Muscle layer of duodenum (tissue), 2 donors: ENCODE data around the gene OR2F1.

ENCODE experiments used
- H3K27ac ChIP-seq: one replicate; pipeline ENCODE4 v1.7.0; 2013; ENCODE audit warnings: mild to moderate bottlenecking, low read length
- H3K27me3 ChIP-seq: one replicate; pipeline ENCODE4 v1.7.0; 2013; ENCODE audit warnings: low read depth, mild to moderate bottlenecking, control low read depth, low read length
- H3K36me3 ChIP-seq, 2 donors: one replicate each; pipeline ENCODE4 v1.7.0; 2013; ENCODE audit warnings: low read length in 2 of 2, control low read depth in 1 of 2, mild to moderate bottlenecking in 1 of 2; ENCODE audit not compliant: insufficient read depth in 2 of 2, control insufficient read depth in 1 of 2
- H3K4me1 ChIP-seq, 2 donors: one replicate each; pipeline ENCODE4 v1.7.0; 2013; ENCODE audit warnings: low read length in 2 of 2, mild to moderate bottlenecking in 2 of 2, control low read depth in 1 of 2, moderate library complexity in 1 of 2; ENCODE audit not compliant: insufficient read depth in 2 of 2, control insufficient read depth in 1 of 2
- H3K4me3 ChIP-seq, 2 donors: one replicate each; pipeline ENCODE4 v1.7.0; 2013; ENCODE audit warnings: low read length in 2 of 2, low read depth in 1 of 2, mild to moderate bottlenecking in 1 of 2
- H3K9me3 ChIP-seq, 2 donors: one replicate each; pipeline ENCODE4 v1.7.0; 2013; ENCODE audit warnings: low read length in 2 of 2, control low read depth in 1 of 2, mild to moderate bottlenecking in 1 of 2; ENCODE audit not compliant: control insufficient read depth in 1 of 2
- donor health status: healthy.

Gene OR2F1

DNA sequence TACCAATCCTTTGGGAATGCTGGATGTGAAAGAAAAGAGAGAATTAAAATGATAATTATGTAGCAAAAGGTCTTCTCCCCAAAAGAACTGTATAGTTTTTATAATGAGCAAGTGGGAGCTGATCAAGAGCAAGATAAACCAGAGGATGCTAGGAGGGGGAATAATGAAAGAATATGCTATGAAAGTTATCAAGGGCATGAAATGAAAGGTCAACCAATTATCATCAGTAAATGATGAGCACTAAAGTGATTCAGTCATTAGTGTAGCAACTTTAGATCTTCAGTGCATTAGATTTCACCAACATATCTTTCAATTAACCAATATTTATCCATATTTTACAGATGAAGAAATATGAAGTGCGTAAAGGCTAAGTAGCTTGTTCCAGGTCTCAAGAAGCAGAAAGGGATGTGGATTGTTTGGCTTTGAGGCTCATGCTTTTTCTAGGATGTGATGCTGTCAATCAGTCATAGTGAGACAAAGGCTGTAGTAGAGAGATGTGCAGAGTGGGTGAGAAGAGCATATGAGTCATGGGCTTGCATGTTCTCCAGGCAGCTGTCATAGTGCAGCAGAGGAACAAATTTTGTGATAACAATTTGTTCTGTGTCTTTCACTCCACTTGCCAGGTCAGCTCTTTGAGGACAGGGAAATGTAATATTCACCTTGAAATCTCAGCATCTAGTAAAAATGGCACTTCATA is 25.3 kb upstream of the OR2F1 start:
- Histone ChIP-seq H3K9me3 (no peaks in the 10 kb centered on the region), H3K36me3 (no peaks in the 10 kb centered on the region), H3K27me3 (no peaks in the 10 kb centered on the region), H3K4me1 (no peaks in the 10 kb centered on the region), H3K27ac (no peak overlapping the region), H3K4me3 (no peak overlapping the region)

DNA sequence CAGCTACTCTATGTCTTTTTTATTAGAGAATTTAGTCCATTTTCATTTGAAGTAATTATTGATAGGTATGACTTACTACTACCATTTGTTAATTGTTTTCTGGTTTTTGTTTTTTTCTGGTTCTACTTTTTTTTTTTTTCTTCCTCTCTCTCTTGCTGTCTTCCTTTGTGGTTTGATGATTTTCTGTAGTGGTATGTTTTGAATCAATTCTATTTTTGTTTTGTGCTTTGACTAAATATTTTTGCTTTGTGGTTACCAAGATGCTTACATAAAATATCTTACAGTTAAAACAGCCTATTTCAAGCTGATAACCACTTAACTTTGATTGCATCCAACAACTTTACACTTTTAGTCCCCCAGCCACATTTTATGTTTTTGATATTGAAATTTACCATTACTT is 22.9 kb upstream of the OR2F1 start:
- Histone ChIP-seq H3K27ac (no peak overlapping the region), H3K4me1 (no peaks in the 10 kb centered on the region), H3K36me3 (no peaks in the 10 kb centered on the region)

DNA sequence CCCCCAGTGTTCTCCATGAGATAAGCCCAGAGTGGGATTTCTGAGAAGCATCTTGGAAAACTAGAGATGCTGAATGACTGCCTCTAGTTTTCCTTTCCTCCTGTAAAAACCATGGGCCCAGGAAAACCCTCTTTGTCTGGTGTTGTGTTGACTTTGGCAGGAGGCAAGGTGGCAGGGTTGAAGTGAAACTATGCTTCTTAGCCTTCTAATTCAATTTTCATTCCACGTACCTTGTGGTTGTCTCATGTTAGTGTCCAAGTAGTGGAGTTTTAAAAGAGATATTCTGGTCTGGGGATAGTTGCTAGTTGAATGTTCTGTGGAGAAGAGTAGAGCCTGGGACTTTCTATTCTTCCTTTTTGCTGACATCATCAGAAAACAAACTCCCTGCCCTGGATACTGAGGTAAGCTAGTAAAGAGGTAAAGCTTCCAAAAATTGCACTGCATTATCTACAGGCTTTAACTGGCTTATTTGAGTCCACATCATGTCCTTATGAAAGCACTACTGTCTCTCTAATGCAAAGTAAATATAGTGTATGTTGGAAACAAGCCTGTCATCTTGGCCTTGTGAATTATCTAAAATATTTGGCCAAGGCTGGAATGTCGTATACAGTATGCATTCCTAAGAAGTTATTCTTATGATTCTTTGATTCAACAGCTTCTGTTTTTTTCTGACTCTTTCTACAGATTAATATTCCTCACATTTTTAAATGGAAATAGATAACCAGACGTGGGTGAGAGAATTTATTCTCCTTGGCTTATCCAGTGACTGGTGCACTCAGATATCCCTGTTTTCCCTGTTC is 19.9 kb upstream of the OR2F1 start, which contains the start of gene OR2F2:
TSS of gene OR2F2 (plus strand) at position 708 of the 800 bp plus-strand sequence. CDS start at position 708, 0 bp downstream.
- Histone ChIP-seq H3K9me3 (no peaks in the 10 kb centered on the region), H3K4me1 (no peaks in the 10 kb centered on the region), H3K27ac (no peak within 1 kb of the TSS), H3K27me3 (no peaks in the 10 kb centered on the region), H3K36me3 (no peaks in the 10 kb centered on the region), H3K4me3 (no peak within 1 kb of the TSS)

More for the DNA sequence above, 22.9 kb upstream of the OR2F1 start:
- H3K27me3 ChIP-seq, result no peaks in the 10 kb centered on the region
- H3K4me3 ChIP-seq, result no peak overlapping the region
- no peaks in the 10 kb centered on the region for H3K9me3 ChIP-seq

DNA sequence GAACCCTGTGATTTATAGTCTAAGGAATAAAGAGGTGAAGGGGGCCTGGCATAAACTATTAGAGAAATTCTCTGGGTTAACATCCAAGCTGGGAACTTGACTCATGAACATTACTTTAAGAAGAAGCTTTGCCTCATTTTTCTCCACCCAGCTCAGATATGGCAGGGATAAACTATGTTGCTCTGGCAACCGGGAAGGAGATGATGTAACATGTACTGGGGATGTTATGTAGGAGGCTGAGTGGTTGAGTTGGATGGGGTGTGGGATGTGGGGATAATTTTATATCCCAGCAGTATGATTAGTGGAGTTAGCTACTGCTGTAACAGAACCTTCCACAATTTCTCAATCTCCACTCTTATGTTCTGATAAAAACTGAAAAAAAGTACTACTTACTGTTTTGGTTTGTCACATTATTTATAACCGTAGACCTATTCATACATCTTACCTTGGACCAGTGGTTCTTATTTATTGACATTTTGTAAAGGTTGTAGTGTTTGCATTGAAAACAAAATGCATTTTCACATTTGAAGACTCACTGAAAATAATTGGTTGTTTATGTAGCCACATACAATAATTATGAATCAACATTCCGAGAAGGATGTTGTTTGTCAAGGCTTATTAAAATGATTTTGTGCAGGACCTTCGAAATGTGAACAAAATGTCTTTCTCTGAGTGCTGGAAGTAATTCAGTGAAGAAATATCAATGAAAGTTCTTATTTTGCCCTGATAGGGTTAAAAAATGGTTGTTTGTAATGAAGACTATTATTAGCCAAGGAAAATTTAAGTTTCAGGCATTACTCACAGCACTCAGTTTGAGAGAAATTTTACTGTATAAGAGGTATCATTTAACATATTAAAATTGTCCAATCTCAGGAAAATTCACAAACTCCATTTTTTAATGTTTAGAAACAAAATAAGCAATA is 18.3 kb upstream of the OR2F1 start:
- Histone ChIP-seq H3K27me3 (no peaks in the 10 kb centered on the region), H3K4me1 (no peaks in the 10 kb centered on the region), H3K9me3 (no peaks in the 10 kb centered on the region), H3K4me3 (no peak overlapping the region), H3K27ac (no peak overlapping the region), H3K36me3 (no peaks in the 10 kb centered on the region)

DNA sequence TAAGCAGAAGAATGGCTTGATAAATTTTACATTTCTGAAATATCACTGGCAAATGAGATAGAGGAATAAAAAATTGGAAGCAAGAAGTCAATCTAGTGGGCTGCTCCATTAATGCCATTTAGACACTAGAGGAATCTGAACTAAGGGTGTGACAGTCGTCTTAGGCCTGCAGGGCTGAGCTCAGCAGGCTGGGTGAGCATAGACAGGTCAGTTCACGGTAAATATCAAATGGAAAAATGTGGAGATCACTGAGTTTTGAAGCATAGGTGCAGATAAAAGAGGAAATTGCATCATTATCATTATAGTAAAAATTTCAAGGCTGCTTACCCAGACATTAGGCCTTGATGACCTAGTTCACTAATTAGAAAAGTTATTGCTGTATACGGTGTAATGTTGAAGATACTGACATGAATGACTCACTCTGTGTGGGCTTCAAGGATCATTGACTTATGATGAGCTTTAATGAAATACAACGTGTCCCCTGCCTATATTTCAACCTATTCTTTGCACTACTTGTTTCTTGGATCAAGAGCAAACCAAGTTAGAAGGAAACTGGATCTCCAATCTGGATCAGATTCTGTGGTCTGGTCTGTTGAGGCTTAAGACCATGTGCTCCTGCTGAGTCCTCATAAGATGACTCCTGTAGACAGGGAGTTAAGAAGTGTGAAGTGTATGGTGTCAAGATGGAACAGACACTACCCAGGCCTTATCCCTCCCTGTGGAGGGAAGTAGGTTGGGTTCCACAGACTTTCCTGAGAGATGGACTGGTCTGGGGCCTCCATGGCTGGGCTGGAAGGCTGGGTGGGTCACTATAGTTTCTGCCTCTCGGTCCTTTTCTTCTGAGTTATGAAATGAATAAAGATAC is 16.0 kb upstream of the OR2F1 start:
- H3K4me1 ChIP-seq, result no peaks in the 10 kb centered on the region
- H3K4me3 ChIP-seq, result no peak overlapping the region
- no peaks in the 10 kb centered on the region for H3K36me3 ChIP-seq
- no peaks in the 10 kb centered on the region for H3K9me3 ChIP-seq
- H3K27ac ChIP-seq, result no peak overlapping the region
- H3K27me3 ChIP-seq, result no peaks in the 10 kb centered on the region

DNA sequence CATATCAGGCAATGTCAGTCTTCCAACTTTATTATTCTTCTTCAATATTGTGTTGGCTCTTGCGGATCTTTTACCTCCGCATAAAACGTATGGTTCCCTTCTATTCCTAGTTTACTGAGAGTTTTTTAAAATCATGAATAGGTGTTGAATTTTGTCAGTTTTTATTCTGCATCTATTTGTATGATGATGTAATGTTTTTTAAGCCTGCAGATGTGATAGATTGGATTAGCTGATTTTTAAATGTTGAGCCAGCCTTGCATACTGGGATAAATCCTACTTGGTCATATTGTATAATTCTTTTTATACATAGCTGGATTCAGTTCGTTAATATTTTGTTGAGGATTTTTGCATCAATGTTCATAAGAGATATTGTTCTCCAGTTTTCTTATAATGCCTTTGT is 9.2 kb upstream of the OR2F1 start:
- Histone ChIP-seq H3K9me3 (no peaks in the 10 kb centered on the region), H3K27ac (no peak overlapping the region), H3K4me1 (no peaks in the 10 kb centered on the region), H3K36me3 (no peaks in the 10 kb centered on the region), H3K4me3 (no peak overlapping the region), H3K27me3 (no peaks in the 10 kb centered on the region)

DNA sequence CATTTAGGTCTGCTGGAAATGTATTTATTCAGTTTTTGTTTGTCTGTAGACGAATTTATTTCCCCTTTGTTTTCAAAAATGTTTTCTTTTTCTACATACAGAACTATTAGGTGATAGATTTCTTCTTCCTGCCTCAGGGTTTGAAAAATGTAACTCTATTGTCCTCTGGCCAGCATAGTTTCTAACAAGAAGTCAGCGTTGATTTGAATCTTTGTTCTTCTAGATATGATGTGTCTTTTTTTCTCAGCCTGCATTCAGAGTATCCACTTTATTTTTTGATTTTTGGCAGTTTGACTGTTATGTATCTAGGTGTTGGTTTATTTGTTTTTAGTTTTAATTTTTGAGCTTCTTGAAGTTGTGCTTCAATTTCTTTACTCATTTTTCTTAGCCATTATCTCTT is 7.5 kb upstream of the OR2F1 start:
- Histone ChIP-seq H3K4me3 (no peak overlapping the region), H3K9me3 (no peaks in the 10 kb centered on the region), H3K27ac (no peak overlapping the region), H3K36me3 (no peaks in the 10 kb centered on the region), H3K4me1 (no peaks in the 10 kb centered on the region), H3K27me3 (no peaks in the 10 kb centered on the region)

DNA sequence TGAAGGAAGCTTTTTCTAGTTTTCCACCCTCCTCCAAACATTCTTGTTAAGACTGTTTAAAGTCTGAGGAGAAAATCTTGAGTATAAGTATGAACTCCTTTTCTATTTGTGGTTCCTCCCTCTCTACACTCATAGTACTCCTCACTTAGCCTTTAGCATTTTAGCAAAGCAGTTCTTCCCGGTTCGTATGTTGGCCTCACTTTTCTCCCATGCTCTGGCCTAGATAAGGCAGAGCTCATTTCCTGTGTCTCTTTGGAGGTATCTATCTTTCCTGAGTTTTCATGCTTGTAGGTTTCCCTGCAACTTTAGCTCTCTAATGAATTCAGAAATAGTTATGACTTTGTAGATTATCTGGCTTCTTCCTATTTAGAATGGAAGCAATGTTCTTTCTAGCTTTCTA is 5.9 kb upstream of the OR2F1 start:
- H3K27me3 ChIP-seq, result no peaks in the 10 kb centered on the region
- no peaks in the 10 kb centered on the region for H3K36me3 ChIP-seq
- H3K9me3 ChIP-seq, result no peaks in the 10 kb centered on the region
- H3K4me3 ChIP-seq, result no peak overlapping the region
- H3K27ac ChIP-seq, result no peak overlapping the region
- no peaks in the 10 kb centered on the region for H3K4me1 ChIP-seq

DNA sequence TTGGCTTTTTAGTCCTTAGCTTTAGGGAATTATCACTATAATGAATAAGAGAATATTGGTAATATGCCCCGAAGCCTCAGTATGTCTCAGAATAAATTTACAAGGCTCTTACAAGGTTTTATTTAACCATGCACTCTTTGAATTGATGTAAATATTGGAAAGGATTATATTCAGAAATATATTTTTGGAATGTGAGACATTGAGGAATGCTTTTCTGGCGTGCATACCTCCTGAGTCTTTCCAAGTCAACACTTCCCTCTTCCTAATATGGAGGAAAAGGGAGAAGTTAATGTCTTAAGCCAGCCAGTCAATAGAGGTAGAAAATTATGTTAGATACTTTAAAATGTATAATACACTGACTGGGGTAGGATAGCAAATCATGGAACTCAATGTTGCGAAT is 1.2 kb upstream of the OR2F1 start:
- H3K36me3 ChIP-seq, result no peaks in the 10 kb centered on the region
- no peaks in the 10 kb centered on the region for H3K9me3 ChIP-seq
- no peak overlapping the region for H3K27ac ChIP-seq
- H3K4me3 ChIP-seq, result no peak overlapping the region
- no peaks in the 10 kb centered on the region for H3K27me3 ChIP-seq
- no peaks in the 10 kb centered on the region for H3K4me1 ChIP-seq

DNA sequence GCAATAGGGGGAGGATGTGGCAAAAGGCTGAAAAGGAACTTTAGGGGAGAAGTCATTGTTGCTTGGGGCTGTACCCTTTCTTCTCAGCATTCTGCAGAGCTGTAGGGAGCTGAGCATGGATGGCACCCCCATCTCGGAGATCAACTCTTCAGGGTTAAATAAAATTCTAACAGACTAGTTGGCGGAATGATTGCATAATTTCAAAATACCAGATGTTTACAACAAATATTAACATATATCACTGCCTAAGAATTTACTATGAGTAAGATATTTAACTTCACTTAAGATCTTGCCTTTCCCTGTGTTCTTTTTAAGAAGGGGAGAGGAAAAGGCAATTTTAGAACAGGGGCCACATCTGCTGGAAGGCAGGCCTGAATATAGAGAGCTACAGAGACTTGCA is 509 bp upstream of the OR2F1 start:
- no peak overlapping the region for H3K27ac ChIP-seq
- H3K36me3 ChIP-seq, result no peaks in the 10 kb centered on the region
- H3K27me3 ChIP-seq, result no peaks in the 10 kb centered on the region
- no peaks in the 10 kb centered on the region for H3K9me3 ChIP-seq
- H3K4me1 ChIP-seq, result no peaks in the 10 kb centered on the region
- H3K4me3 ChIP-seq, result no peak overlapping the region
